ENCODE results near the gene DUSP16.

DUSP16 gene

DNA sequence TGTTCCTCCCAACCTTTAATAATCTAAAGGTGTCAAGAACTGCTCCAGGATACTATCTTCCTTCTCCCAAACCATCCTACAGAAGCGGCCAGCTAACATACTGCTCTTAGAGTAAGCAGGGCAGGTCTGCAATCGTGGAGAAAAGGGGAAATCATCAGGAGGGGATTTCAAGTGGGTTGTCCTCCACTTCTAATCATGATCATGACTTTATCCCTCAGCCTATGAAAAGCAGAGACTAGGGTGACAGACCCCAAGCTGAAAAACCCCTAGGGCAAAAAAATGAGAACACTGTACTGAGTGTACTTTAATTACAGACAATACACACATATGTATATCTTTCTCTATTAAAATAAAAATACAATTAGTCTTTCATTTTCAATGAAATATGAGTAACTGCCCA, 13.9 kb downstream of the DUSP16 start:
- peaks cover 8% of the 10 kb centered on the region for H3K36me3 ChIP-seq (ENCODE audit: control insufficient read depth, insufficient read depth, low read length)
- H3K4me1 ChIP-seq (ENCODE audit: control insufficient read depth, insufficient read depth, low read length, poor library complexity, severe bottlenecking), result no peaks in the 10 kb centered on the region
- no CpG with 5 or more reads among the region's 2 CpGs for WGBS, 2 experiments (ENCODE audit: insufficient coverage in 2 of 2)
- no peak overlapping the region for H3K4me3 ChIP-seq (ENCODE audit: extremely low read depth, insufficient read depth, low read length, poor library complexity, severe bottlenecking)
- H3K9me3 ChIP-seq (ENCODE audit: control insufficient read depth, low read length), result no peaks in the 10 kb centered on the region
- H3K27ac ChIP-seq (ENCODE audit: low read depth, low read length, severe bottlenecking), result no peak overlapping the region

DNA sequence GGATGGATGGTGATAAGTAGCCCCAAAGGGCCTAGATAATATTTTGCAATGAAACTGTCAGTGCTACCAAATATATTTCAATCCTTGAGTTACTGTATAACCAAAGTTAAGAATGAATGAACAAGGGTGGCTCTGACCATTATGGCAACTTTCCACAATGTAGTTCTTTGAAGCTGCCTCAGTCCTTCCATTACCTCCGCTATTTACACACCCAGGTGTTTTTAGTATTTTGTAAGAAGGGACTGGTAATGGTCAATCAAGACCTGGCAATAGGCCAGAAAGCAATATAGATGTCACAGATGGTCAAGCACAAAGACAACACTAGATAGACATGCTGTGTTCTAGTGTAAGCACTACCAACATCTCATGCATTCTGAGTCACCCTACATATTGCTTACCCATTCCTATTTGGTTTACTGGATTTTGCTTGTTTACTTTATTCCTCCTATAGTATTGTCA, 16.3 kb downstream of the DUSP16 start:
- WGBS, 2 experiments (ENCODE audit: insufficient coverage in 2 of 2), result no CpG with 5 or more reads among the region's 1 CpG
- peaks cover 3% of the 10 kb centered on the region for H3K36me3 ChIP-seq (ENCODE audit: control insufficient read depth, insufficient read depth, low read length)
- no peaks in the 10 kb centered on the region for H3K9me3 ChIP-seq (ENCODE audit: control insufficient read depth, low read length)
- H3K4me1 ChIP-seq (ENCODE audit: control insufficient read depth, insufficient read depth, low read length, poor library complexity, severe bottlenecking), result no peaks in the 10 kb centered on the region
- H3K27ac ChIP-seq (ENCODE audit: low read depth, low read length, severe bottlenecking), result no peak overlapping the region
- no peak overlapping the region for H3K4me3 ChIP-seq (ENCODE audit: extremely low read depth, insufficient read depth, low read length, poor library complexity, severe bottlenecking)

GRCh38 chr12:12543959-12544358, 18.7 kb downstream of the DUSP16 start:
- H3K27ac ChIP-seq (ENCODE audit: low read depth, low read length, severe bottlenecking), result no peak overlapping the region
- no peak overlapping the region for H3K4me3 ChIP-seq (ENCODE audit: extremely low read depth, insufficient read depth, low read length, poor library complexity, severe bottlenecking)
- H3K4me1 ChIP-seq (ENCODE audit: control insufficient read depth, insufficient read depth, low read length, poor library complexity, severe bottlenecking), result no peaks in the 10 kb centered on the region
- H3K36me3 ChIP-seq (ENCODE audit: control insufficient read depth, insufficient read depth, low read length), result peaks cover 3% of the 10 kb centered on the region
- 100% methylated on average over 1 of the region's 2 CpGs; no CpG with 5 or more reads in 1 of the 2 experiments for WGBS, 2 experiments (ENCODE audit: insufficient coverage in 2 of 2)
- no peaks in the 10 kb centered on the region for H3K9me3 ChIP-seq (ENCODE audit: control insufficient read depth, low read length)

DNA sequence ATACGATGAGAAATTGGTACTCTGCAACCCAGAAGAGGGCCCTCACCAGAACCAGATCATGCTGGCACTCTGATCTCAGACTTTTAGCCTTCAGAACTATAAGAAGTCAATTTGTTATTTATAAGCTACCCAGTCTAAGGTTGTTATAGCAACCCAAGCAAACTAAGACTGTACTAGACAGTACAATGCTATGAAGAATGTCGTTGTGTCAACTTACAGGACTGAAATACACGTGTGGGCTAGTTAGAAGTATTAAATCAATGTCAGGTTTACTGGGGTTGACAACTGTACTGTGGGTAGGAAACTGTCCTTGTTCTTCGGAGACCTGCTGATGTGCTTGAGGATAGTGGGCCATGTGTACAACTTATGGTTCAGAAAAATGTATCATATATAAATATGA, 19.7 kb downstream of the DUSP16 start:
- no peak overlapping the region for H3K4me3 ChIP-seq (ENCODE audit: extremely low read depth, insufficient read depth, low read length, poor library complexity, severe bottlenecking)
- peaks cover 3% of the 10 kb centered on the region for H3K36me3 ChIP-seq (ENCODE audit: control insufficient read depth, insufficient read depth, low read length)
- H3K9me3 ChIP-seq (ENCODE audit: control insufficient read depth, low read length), result no peaks in the 10 kb centered on the region
- no peak overlapping the region for H3K27ac ChIP-seq (ENCODE audit: low read depth, low read length, severe bottlenecking)
- WGBS, 2 experiments (ENCODE audit: insufficient coverage in 2 of 2), result 97% methylated on average over 3 of the region's 4 CpGs; no CpG with 5 or more reads in 1 of the 2 experiments
- no peaks in the 10 kb centered on the region for H3K4me1 ChIP-seq (ENCODE audit: control insufficient read depth, insufficient read depth, low read length, poor library complexity, severe bottlenecking)

DNA sequence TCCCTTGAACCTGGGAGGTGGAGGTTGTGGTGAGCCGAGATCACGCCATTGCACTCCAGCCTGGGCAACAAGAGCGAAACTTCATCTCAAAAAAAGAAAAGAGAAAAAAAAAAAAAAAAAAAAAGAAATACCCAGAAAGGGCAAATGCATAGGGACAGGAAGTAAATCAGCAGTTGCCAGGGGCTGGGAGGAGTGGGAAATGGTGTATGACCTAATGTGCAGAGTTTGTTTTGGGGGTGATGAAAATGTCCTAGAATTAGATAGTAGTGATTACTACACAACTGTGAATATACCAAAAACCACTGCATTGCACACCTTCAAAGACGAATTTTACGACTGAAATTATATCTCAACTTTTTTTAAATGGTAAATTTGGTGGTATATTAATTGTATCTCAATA, 20.4 kb downstream of the DUSP16 start:
- H3K27ac ChIP-seq (ENCODE audit: low read depth, low read length, severe bottlenecking), result no peak overlapping the region
- peaks cover 3% of the 10 kb centered on the region for H3K36me3 ChIP-seq (ENCODE audit: control insufficient read depth, insufficient read depth, low read length)
- H3K4me3 ChIP-seq (ENCODE audit: extremely low read depth, insufficient read depth, low read length, poor library complexity, severe bottlenecking), result no peak overlapping the region
- no CpG with 5 or more reads among the region's 5 CpGs for WGBS, 2 experiments (ENCODE audit: insufficient coverage in 2 of 2)
- no peaks in the 10 kb centered on the region for H3K4me1 ChIP-seq (ENCODE audit: control insufficient read depth, insufficient read depth, low read length, poor library complexity, severe bottlenecking)
- no peaks in the 10 kb centered on the region for H3K9me3 ChIP-seq (ENCODE audit: control insufficient read depth, low read length)

- no peak overlapping the region for H3K27ac ChIP-seq (ENCODE audit: low read depth, low read length, severe bottlenecking)
- H3K4me1 ChIP-seq (ENCODE audit: control insufficient read depth, insufficient read depth, low read length, poor library complexity, severe bottlenecking), result no peaks in the 10 kb centered on the region
- WGBS, 2 experiments (ENCODE audit: insufficient coverage in 2 of 2), result 86 to 100% methylated on average over 2 to 3 of the region's 4 CpGs
- peaks cover 3% of the 10 kb centered on the region for H3K36me3 ChIP-seq (ENCODE audit: control insufficient read depth, insufficient read depth, low read length)
- H3K4me3 ChIP-seq (ENCODE audit: extremely low read depth, insufficient read depth, low read length, poor library complexity, severe bottlenecking), result no peak overlapping the region
- H3K9me3 ChIP-seq (ENCODE audit: control insufficient read depth, low read length), result no peaks in the 10 kb centered on the region
Observed at GRCh38 chr12:12541782-12542181, 20.9 kb downstream of the DUSP16 start.

GRCh38 chr12:12540261-12541013, 22.2 kb downstream of the DUSP16 start:
- H3K27ac ChIP-seq (ENCODE audit: low read depth, low read length, severe bottlenecking), result no peak overlapping the region
- H3K4me1 ChIP-seq (ENCODE audit: control insufficient read depth, insufficient read depth, low read length, poor library complexity, severe bottlenecking), result peaks cover under 1% of the 10 kb centered on the region
- WGBS, 2 experiments (ENCODE audit: insufficient coverage in 2 of 2), result 63% methylated on average over 2 of the region's 5 CpGs; no CpG with 5 or more reads in 1 of the 2 experiments
- H3K36me3 ChIP-seq (ENCODE audit: control insufficient read depth, insufficient read depth, low read length), result peaks cover 3% of the 10 kb centered on the region
- no peaks in the 10 kb centered on the region for H3K9me3 ChIP-seq (ENCODE audit: control insufficient read depth, low read length)
- H3K4me3 ChIP-seq (ENCODE audit: extremely low read depth, insufficient read depth, low read length, poor library complexity, severe bottlenecking), result no peak overlapping the region

DNA sequence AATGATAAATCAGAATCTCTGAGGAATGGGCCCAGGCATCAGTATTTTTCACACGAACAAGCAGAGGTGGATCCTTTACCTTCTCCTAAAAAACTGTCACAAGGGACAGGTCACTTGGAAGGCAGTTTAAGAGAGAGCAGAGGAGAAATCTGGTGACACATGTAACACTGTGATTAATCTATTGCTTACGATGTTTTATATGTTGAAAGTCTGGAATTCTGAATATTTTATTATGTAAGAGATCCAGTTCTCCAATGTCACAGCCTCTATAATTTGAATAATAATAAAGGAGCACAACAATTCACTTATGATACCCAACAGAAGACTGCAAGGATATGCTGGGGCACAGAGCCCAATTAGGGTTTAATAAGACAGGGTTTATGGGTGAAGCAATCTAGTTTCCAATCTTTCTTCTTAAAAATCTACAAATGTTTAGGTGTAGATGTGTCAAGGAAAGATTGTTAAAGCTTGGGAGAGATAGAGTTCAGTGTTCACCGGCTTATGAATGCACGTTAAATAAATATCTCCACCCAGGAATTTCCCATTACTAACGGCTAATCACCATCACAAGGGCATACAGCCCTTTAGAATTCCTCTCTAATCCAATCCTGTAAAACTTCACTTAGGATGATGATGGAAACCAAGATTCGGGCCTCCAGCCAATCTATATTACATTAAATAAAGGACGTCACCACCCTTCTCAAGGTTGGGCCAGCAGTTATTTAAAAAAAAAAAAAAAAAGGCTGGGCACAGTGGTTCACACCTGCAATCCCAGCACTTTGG, 23.4 kb downstream of the DUSP16 start:
- Histone ChIP-seq H3K9me3 (ENCODE audit: control insufficient read depth, low read length) (no peaks in the 10 kb centered on the region), H3K4me3 (ENCODE audit: extremely low read depth, insufficient read depth, low read length, poor library complexity, severe bottlenecking) (no peak overlapping the region)
- 95 to 100% methylated on average over 1 to 3 of the region's 7 CpGs for WGBS, 2 experiments (ENCODE audit: insufficient coverage in 2 of 2)

DNA sequence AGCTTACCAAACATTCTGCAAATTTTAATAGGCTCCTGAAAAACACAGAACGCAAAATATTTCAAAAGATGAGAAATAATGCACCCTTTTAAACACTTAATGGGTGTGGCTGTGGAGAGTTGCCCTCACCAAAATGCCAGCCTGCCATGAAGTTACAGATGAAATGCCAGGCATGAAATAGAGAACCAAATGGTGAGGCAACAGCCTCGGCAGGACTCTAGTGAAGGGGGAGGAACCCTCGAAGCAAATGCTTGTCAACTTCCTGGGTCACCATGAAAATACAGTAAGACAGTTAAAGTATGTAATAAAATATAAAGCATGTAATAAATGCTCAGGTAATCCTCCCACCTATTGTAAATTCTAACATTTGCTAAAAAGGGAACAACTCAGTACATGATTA, 24.1 kb downstream of the DUSP16 start:
- Histone ChIP-seq H3K9me3 (ENCODE audit: control insufficient read depth, low read length) (no peaks in the 10 kb centered on the region), H3K27ac (ENCODE audit: low read depth, low read length, severe bottlenecking) (no peak overlapping the region), H3K36me3 (ENCODE audit: control insufficient read depth, insufficient read depth, low read length) (peaks cover 3% of the 10 kb centered on the region), H3K4me1 (ENCODE audit: control insufficient read depth, insufficient read depth, low read length, poor library complexity, severe bottlenecking) (peaks cover 10% of the 10 kb centered on the region), H3K4me3 (ENCODE audit: extremely low read depth, insufficient read depth, low read length, poor library complexity, severe bottlenecking) (no peak overlapping the region)
- WGBS, 2 experiments (ENCODE audit: insufficient coverage in 2 of 2), result no CpG with 5 or more reads among the region's 3 CpGs

More for the DNA sequence above, 23.4 kb downstream of the DUSP16 start:
- peaks cover 3% of the 10 kb centered on the region for H3K36me3 ChIP-seq (ENCODE audit: control insufficient read depth, insufficient read depth, low read length)
- H3K27ac ChIP-seq (ENCODE audit: low read depth, low read length, severe bottlenecking), result no peak overlapping the region
- peaks cover 3% of the 10 kb centered on the region for H3K4me1 ChIP-seq (ENCODE audit: control insufficient read depth, insufficient read depth, low read length, poor library complexity, severe bottlenecking)

DNA sequence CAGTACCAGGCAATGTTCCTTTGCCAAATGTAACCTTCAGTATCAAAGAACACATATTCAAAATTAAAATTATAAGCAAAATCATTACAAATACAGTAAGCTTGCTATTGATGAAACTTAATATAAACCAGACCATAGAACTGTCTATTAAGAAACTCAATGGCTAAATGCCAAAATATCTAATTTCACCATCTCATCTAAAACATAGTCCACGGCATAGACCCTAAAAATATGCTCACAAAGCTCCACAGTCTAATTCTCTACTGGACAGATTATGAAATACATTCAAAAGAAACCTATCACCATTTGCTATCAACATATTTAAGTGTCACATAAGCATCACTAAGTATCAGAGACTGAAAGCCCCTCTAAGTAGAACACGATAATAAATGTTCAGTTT, 25.2 kb downstream of the DUSP16 start:
- no peak overlapping the region for H3K4me3 ChIP-seq (ENCODE audit: extremely low read depth, insufficient read depth, low read length, poor library complexity, severe bottlenecking)
- no peaks in the 10 kb centered on the region for H3K9me3 ChIP-seq (ENCODE audit: control insufficient read depth, low read length)
- H3K36me3 ChIP-seq (ENCODE audit: control insufficient read depth, insufficient read depth, low read length), result no peaks in the 10 kb centered on the region
- H3K27ac ChIP-seq (ENCODE audit: low read depth, low read length, severe bottlenecking), result no peak overlapping the region
- 93 to 100% methylated on average over 1 of the region's 2 CpGs for whole genome bisulfite sequencing, 2 experiments (ENCODE audit: insufficient coverage in 2 of 2)
- peaks cover 13% of the 10 kb centered on the region for H3K4me1 ChIP-seq (ENCODE audit: control insufficient read depth, insufficient read depth, low read length, poor library complexity, severe bottlenecking)

- 100% methylated on average over 2 of the region's 4 CpGs; no CpG with 5 or more reads in 1 of the 2 experiments for WGBS, 2 experiments (ENCODE audit: insufficient coverage in 2 of 2)
- Histone ChIP-seq H3K36me3 (ENCODE audit: control insufficient read depth, insufficient read depth, low read length) (peaks cover 4% of the 10 kb centered on the region), H3K9me3 (ENCODE audit: control insufficient read depth, low read length) (no peaks in the 10 kb centered on the region), H3K27ac (ENCODE audit: low read depth, low read length, severe bottlenecking) (no peak overlapping the region), H3K4me1 (ENCODE audit: control insufficient read depth, insufficient read depth, low read length, poor library complexity, severe bottlenecking) (peaks cover 13% of the 10 kb centered on the region), H3K4me3 (ENCODE audit: extremely low read depth, insufficient read depth, low read length, poor library complexity, severe bottlenecking) (no peak overlapping the region)
Observed at GRCh38 chr12:12534975-12535374, 27.7 kb downstream of the DUSP16 start.
